Measurements from ENCODE around the gene MECP2. TPM values are rescaled to one million over a fixed set of nuclear protein-coding genes. Genes with fewer than 3 reads are reported as not detected.

The MECP2 gene
- total RNA-seq, 4 donors from 2014 or later = 47.7 to 93.3 (median 61.1) TPM

DNA sequence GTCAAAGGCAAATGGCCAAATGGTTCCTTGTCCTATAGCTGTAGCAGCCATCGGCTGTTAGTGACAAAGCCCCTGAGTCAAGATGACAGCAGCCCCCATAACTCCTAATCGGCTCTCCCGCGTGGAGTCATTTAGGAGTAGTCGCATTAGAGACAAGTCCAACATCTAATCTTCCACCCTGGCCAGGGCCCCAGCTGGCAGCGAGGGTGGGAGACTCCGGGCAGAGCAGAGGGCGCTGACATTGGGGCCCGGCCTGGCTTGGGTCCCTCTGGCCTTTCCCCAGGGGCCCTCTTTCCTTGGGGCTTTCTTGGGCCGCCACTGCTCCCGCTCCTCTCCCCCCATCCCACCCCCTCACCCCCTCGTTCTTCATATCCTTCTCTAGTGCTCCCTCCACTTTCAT is 42.7 kb upstream of the MECP2 start:
- no peak overlapping the region for H3K27ac ChIP-seq
- H3K4me3 ChIP-seq (replicated peaks in 1 of 3) = no peak overlapping the region
- no peaks in the 10 kb centered on the region for H3K27me3 ChIP-seq
- DNase-seq = no peak
- no peak for TF ChIP-seq POLR2A (IDR thresholded peaks at IDR 0.05)
- TF ChIP-seq, protein P1, sequence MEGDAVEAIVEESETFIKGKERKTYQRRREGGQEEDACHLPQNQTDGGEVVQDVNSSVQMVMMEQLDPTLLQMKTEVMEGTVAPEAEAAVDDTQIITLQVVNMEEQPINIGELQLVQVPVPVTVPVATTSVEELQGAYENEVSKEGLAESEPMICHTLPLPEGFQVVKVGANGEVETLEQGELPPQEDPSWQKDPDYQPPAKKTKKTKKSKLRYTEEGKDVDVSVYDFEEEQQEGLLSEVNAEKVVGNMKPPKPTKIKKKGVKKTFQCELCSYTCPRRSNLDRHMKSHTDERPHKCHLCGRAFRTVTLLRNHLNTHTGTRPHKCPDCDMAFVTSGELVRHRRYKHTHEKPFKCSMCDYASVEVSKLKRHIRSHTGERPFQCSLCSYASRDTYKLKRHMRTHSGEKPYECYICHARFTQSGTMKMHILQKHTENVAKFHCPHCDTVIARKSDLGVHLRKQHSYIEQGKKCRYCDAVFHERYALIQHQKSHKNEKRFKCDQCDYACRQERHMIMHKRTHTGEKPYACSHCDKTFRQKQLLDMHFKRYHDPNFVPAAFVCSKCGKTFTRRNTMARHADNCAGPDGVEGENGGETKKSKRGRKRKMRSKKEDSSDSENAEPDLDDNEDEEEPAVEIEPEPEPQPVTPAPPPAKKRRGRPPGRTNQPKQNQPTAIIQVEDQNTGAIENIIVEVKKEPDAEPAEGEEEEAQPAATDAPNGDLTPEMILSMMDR (IDR thresholded peaks at IDR 0.05) = no peak
- 91 to 95% methylated on average over 10 to 12 of the region's 12 CpGs for WGBS, 2 donors
- H3K9me3 ChIP-seq = no peaks in the 10 kb centered on the region
- H3K4me1 ChIP-seq = no peaks in the 10 kb centered on the region
- intact Hi-C loops (cut with DNase I) = no loop called here
- no peaks in the 10 kb centered on the region for H3K36me3 ChIP-seq

DNA sequence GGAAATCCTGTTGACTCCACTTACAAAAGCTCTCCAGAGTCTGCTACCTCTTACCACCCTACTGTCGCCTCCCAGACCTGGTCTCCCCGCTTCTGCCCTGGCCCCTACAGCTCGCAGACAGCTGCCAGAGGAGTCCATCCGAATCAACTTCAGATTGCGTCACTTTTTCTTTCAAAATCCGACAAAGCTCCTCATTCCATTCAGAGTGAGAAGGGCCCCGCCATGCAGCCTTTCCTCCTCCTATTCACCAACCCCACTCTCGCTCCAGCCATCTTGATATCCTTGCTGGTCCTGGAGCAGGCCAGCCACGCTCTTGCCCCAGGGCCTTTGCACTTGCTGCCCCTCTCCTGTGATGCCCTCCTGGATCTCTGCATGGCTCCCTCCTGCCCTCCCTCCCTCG is 41.3 kb upstream of the MECP2 start:
- H3K27ac ChIP-seq = no peak overlapping the region
- H3K27me3 ChIP-seq = no peaks in the 10 kb centered on the region
- WGBS, 2 donors = 89 to 91% methylated on average over 10 of the region's 10 CpGs
- H3K4me3 ChIP-seq (replicated peaks in 1 of 3) = no peak overlapping the region
- intact Hi-C loops (cut with DNase I) = no loop called here
- no peaks in the 10 kb centered on the region for H3K36me3 ChIP-seq
- no peaks in the 10 kb centered on the region for H3K9me3 ChIP-seq
- H3K4me1 ChIP-seq = no peaks in the 10 kb centered on the region
- no peak for DNase-seq
- no peak for TF ChIP-seq POLR2A (IDR thresholded peaks at IDR 0.05)
- TF ChIP-seq, protein P1 (IDR thresholded peaks at IDR 0.05) = no peak

DNA sequence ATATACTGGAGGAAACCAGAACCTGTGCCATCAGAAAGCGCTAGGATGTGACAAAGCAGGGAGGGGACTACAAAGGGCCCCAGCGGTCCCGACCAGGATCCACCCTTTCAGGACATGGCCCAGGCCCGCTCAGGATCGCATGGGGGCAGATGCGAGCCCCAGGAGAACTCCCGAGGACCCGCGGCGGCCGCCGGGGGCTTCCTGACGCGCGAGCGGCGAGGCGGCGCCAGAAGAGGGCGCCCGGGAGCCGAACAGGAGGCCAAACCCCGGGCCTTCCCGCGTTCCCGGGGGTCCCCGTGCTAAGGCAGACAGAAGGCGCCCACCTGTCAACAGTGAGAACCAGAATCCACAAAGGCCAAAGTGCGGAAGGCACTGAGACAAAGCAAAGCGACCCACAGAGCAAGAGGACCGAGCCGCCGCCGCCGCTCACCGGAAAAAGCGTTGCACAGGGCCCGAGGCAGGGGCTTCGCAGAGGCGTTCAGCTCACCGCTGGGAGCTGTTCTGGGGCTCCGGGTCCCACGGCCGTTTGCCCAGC is 39.2 kb upstream of the MECP2 start:
- intact Hi-C loops (cut with DNase I) = no loop called here
- Histone ChIP-seq H3K9me3 (no peaks in the 10 kb centered on the region), H3K27ac (no peak overlapping the region), H3K36me3 (no peaks in the 10 kb centered on the region), H3K4me1 (no peaks in the 10 kb centered on the region), H3K27me3 (no peaks in the 10 kb centered on the region), H3K4me3 (replicated peaks in 1 of 3) (no peak overlapping the region)
- 6 to 29% methylated on average over 1 to 16 of the region's 44 CpGs for WGBS, 2 donors
- DNase-seq = peak; percentile 57 to 63
- TF ChIP-seq, protein P1 (IDR thresholded peaks at IDR 0.05) = peak; percentile 33 to 72 (median 56)
- no peak for TF ChIP-seq POLR2A (IDR thresholded peaks at IDR 0.05)

DNA sequence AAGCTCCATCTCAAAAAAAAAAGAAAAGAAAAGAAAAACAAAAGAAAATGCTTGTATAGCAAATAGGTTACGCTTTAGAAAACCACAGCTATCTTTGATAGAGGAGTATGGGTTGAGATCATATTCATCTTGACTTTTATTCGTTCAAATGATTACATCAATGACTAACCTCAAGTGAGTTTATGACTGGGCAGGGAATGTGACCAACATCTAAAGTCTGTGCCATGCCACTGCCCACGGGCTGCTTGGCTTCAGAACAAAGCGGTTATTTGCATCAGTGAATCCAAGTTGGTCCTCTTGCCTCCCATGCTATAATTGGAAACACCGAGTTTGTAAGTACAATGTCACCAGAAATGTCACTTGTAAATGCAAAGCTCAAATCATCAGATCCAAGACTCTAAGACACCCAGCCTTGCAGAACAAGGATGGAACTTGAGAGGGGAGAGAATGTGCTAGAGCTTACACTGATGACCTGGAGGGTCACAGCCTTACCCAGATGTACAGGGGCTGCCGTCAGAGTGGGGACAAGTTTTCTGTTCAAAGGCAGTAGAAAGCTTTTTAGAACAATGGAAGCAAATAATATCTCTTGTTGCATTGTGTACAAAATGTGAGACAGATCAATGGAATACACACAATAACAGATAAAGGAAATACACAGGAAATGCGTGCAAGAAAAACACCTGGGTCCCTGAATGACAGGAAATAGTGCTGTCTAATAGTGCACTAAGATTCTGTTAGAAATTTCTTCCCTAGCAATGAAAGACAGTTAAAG is 38.1 kb upstream of the MECP2 start:
- H3K36me3 ChIP-seq = no peaks in the 10 kb centered on the region
- no peaks in the 10 kb centered on the region for H3K4me1 ChIP-seq
- H3K27me3 ChIP-seq = no peaks in the 10 kb centered on the region
- H3K9me3 ChIP-seq = no peaks in the 10 kb centered on the region
- DNase-seq = peak; percentile 35
- no peak overlapping the region for H3K27ac ChIP-seq
- intact Hi-C loops (cut with DNase I) = no loop called here
- 24 to 39% methylated on average over 7 of the region's 7 CpGs for WGBS, 2 donors
- TF ChIP-seq, protein P1 (IDR thresholded peaks at IDR 0.05) = no peak
- no peak for TF ChIP-seq POLR2A (IDR thresholded peaks at IDR 0.05)
- H3K4me3 ChIP-seq (replicated peaks in 1 of 3) = no peak overlapping the region

DNA sequence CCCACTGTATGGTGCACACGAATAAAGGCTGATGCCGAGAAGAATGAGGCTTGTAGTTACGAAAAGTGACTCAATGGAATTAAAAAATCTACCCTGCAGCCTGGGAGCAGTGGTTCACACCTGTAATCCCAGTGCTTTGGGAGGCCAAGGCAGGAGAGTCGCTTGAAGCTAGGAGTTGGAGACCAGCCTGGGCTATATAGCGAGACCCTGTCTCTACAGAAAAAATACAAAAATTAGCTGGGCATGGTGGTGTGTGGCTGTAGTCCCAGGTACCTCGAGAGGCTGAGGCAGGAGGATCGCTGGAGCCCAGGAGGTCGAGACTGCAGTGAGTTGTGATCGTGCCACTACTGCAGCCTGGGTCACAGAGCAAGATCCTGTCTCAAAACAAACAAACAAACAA is 34.8 kb upstream of the MECP2 start:
- TF ChIP-seq, protein P1 (IDR thresholded peaks at IDR 0.05) = no peak
- TF ChIP-seq POLR2A (IDR thresholded peaks at IDR 0.05) = no peak
- Histone ChIP-seq H3K4me1 (no peaks in the 10 kb centered on the region), H3K9me3 (no peaks in the 10 kb centered on the region), H3K36me3 (no peaks in the 10 kb centered on the region), H3K4me3 (replicated peaks in 1 of 3) (no peak overlapping the region), H3K27ac (no peak overlapping the region), H3K27me3 (no peaks in the 10 kb centered on the region)
- intact Hi-C loops (cut with DNase I) = no loop called here
- 98 to 99% methylated on average over 9 of the region's 9 CpGs for WGBS, 2 donors
- DNase-seq = no peak

All from thyroid gland (tissue), 4 donors.